H1 (cell line): ENCODE results near the gene SLC41A1. TPM values are rescaled to one million over a fixed set of nuclear protein-coding genes. Genes with fewer than 3 reads are reported as not detected.

ENCODE experiments used
- FOSL1 ChIP-seq: IDR thresholded peaks from 2 replicates; pipeline ENCODE4 v1.6.1; 2011; ENCODE audit warnings: mild to moderate bottlenecking, low read depth, low read length, moderate library complexity; ENCODE audit not compliant: insufficient read depth
- KDM4A ChIP-seq: IDR thresholded peaks from one replicate; pipeline ENCODE4 v1.7.1; 2012; ENCODE audit warnings: low read depth, mild to moderate bottlenecking, moderate library complexity, low read length, inconsistent platforms; ENCODE audit not compliant: severe bottlenecking
- SIN3A ChIP-seq, 2 experiments: IDR thresholded peaks in 1 of 2; conservative IDR thresholded peaks in 1 of 2; 2 replicates each; pipeline ENCODE4 v1.6.1; 2011 to 2012; ENCODE audit warnings: low read length in 2 of 2, improper control_type of control experiment in 1 of 2, low read depth in 1 of 2, mild to moderate bottlenecking in 1 of 2
- polyA plus RNA-seq, 7 experiments: library from polyadenylated mRNA; depleted of rRNA in 3 of 7; stranded (reverse) in 5 of 7; unstranded in 2 of 7; fragments of >200 nt in 5 of 7; fragments of 200-250 nt in 2 of 7; gene quantifications; 1 replicate in 5 of 7; 2 replicates in 1 of 7; 4 replicates in 1 of 7; pipeline versions ENCODE4 v1.2.1 to v1.2.3, GENCODE V29; 2011 to 2013; ENCODE audit warnings: missing spikeins in 2 of 7, mixed read lengths in 2 of 7
- total RNA-seq: library from RNA; stranded (reverse); fragmentation: NEBNext Ultra II Directional; extraction: Animal tissue kit (Norgen Biotek cat#: 25700); gene quantifications from 2 replicates; pipeline ENCODE4 v1.2.1, GENCODE V29; 2021

SLC41A1 gene
- total and polyA plus RNA-seq, 2 of the 8 experiments (the other 6 are each of a cell fraction or from before 2014, with no cell fraction given), result 41.2 to 42.3 TPM

- 0 out of 4 replicates have a peak, but pooled peaks of 1 of the 2 experiments have one; percentile 38 for TF ChIP-seq SIN3A (conservative IDR thresholded peaks at IDR 0.05 in 1 of 2, IDR thresholded peaks at IDR 0.05 in 1 of 2; ENCODE audit: low read depth in 1 of 2, low read length in 2 of 2)
- TF ChIP-seq KDM4A, result peak; percentile 92
- TF ChIP-seq FOSL1, result no peak
- TF ChIP-seq, all 59 proteins: peak for 7
Observed at GRCh38 chr1:205774198-205775014, 38.6 kb downstream of the SLC41A1 start (continued).
